ENCODE results near the gene OSBPL5. TPM values are rescaled to one million over a fixed set of nuclear protein-coding genes. Genes with fewer than 3 reads are reported as not detected.

The OSBPL5 gene
- total and polyA plus RNA-seq, 2 of the 4 experiments (the other 2 are of a cell fraction), result 14.9 to 22.3 TPM

DNA sequence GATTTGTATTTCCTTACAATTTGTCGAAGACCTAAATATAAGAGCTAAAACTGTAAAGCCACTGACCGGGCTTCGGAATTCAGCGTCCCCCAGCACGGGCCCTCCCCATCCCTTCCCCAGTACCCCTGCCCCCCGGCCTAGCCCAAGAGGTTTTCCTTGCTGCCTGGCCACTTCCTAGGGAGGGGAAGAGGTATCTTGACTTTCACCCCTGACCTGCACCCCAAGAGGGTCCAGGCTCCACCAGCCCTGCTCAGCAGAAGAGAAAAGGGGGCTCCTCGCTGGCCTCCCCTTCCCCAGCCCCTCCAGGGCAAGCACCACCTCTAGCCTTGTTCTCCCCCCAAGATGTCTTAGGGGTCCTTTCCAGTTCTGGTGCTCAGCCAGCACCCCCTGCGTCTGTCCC, 81.8 kb downstream of the OSBPL5 start:
- H3K23ac ChIP-seq (ENCODE audit: low read depth, low read length), result no peak overlapping the region
- BruUV-seq (replicated peaks), result no TSS peak
- no peak overlapping the region for H2BK15ac ChIP-seq (ENCODE audit: low read depth, low read length)
- H3K36me3 ChIP-seq (ENCODE audit: control insufficient read depth, insufficient read depth, low read length), result no peaks in the 10 kb centered on the region
- intact Hi-C loops (cut with micrococcal nuclease) (no loop called here), dilution Hi-C loops (cut with HindIII; ENCODE audit: low sequenced_read_pairs, unreplicated experiment) (no loop called here), in situ Hi-C loops (cut with MboI; ENCODE audit: low sequenced_read_pairs) (no loop called here)
- no peak overlapping the region for H2AK9ac ChIP-seq (replicated peaks; ENCODE audit: low read depth, low read length, poor library complexity)
- ATAC-seq (ENCODE audit: low read depth) (no peak), DNase-seq (no peak)
- H2AK5ac ChIP-seq (ENCODE audit: low read depth, low read length), result no peak overlapping the region
- H3K56ac ChIP-seq (ENCODE audit: extremely low read depth, insufficient read depth, low read length), result no peak overlapping the region
- no peak overlapping the region for H2AFZ ChIP-seq (replicated peaks; ENCODE audit: low read length, poor library complexity)
- H4K8ac ChIP-seq (ENCODE audit: low read depth in 2 of 2, low read length in 2 of 2), result no peak overlapping the region
- no peak overlapping the region for H4K5ac ChIP-seq (ENCODE audit: low read depth, low read length)
- no peak overlapping the region for H3K14ac ChIP-seq (replicated peaks; ENCODE audit: low read depth, low read length)
- H3K9me3 ChIP-seq (ENCODE audit: control insufficient read depth, insufficient read depth, low read length), result no peaks in the 10 kb centered on the region
- 0 out of 2 replicates have a peak, but pooled peaks cover 1% of the 10 kb centered on the region for H3K27me3 ChIP-seq (ENCODE audit: control insufficient read depth, insufficient read depth, low read length)
- no peaks in the 10 kb centered on the region for H3K9me1 ChIP-seq (ENCODE audit: insufficient read depth, low read length)
- no peaks in the 10 kb centered on the region; the same call in 1 of the 2 replicates for H3K4me1 ChIP-seq (ENCODE audit: control insufficient read depth, insufficient read depth, low read length)
- H3K4me2 ChIP-seq (ENCODE audit: low read depth, low read length), result no peak overlapping the region
- H2BK20ac ChIP-seq (ENCODE audit: low read depth, low read length), result no peak overlapping the region
- TF ChIP-seq CHD1 (IDR thresholded peaks at IDR 0.05; ENCODE audit: low read depth, low read length), result no peak
- H2BK120ac ChIP-seq (ENCODE audit: low read depth, low read length), result no peak overlapping the region
- POLR2A ChIA-PET (ENCODE audit: unreplicated experiment), result no interaction called here
- no peak overlapping the region for H3K9ac ChIP-seq (ENCODE audit: low read depth, low read length)
- H3K79me1 ChIP-seq (ENCODE audit: low read depth in 1 of 2, low read length in 2 of 2), result no peaks in the 10 kb centered on the region
- H2BK5ac ChIP-seq (ENCODE audit: low read depth, low read length, poor library complexity, severe bottlenecking), result no peak overlapping the region
- CTCF ChIA-PET, result no interaction called here
- H3K4ac ChIP-seq (ENCODE audit: low read depth, low read length), result no peak overlapping the region
- no peaks in the 10 kb centered on the region; the same call in 1 of the 2 replicates for H4K20me1 ChIP-seq (ENCODE audit: insufficient read depth, low read length)
- H3K27ac ChIP-seq (ENCODE audit: insufficient read depth, low read length), result no peak overlapping the region
- no peak overlapping the region for H3K18ac ChIP-seq (ENCODE audit: low read depth, low read length)
- H4K91ac ChIP-seq (ENCODE audit: insufficient read depth, low read depth, low read length), result no peak overlapping the region
- H3K4me3 ChIP-seq (ENCODE audit: insufficient read depth, low read depth, low read length), result no peak overlapping the region
- no CpG with 5 or more reads among the region's 8 CpGs for WGBS, 2 experiments (ENCODE audit: extremely low coverage in 2 of 2, insufficient read length in 1 of 2)

Measured in IMR-90 (cell line).